ENCODE data around the gene TUBA4A. TPM values are rescaled to one million over a fixed set of nuclear protein-coding genes. Genes with fewer than 3 reads are reported as not detected.

The TUBA4A gene
- total RNA-seq, 1 donor, result 108 TPM

DNA sequence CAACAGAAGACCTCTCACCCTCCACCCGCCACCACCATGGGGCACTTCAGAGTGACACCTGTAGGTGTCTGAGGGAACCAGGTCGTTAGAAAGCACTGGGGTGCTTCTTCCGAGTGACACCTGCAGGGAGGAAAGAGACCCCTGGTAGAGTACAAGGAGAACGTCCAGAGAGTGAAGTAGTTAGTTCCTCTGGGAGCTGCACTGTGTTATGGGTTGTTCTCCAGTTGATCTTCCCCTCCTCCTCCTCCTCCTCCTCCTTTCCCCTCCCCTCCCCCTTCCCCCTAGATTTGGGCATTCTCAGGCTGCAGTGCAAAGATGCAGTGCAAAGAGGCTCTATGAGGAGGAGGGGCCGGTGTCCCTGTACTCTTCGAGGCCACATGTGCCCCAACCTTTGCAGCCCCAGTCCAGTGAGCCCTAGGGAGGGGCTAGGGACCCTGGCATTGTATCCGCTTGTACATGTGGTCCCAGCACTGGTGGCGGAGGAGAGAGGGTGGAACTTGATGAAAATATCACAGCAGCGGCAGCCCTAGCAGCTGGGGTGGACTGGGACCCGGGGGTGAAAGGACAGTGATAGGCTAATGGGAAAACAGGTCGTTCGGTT, 26.3 kb upstream of the TUBA4A start:
- H3K9me3 ChIP-seq (ENCODE audit: low read depth, low read length), result no peaks in the 10 kb centered on the region
- H3K4me1 ChIP-seq (ENCODE audit: insufficient read depth, low read length), result peaks cover 29% of the 10 kb centered on the region
- H3K4me3 ChIP-seq (ENCODE audit: low read length), result peak overlapping the region; percentile 61
- H3K27me3 ChIP-seq (ENCODE audit: insufficient read depth, low read length), result no peaks in the 10 kb centered on the region

- Histone ChIP-seq H3K27me3 (ENCODE audit: insufficient read depth, low read length) (no peaks in the 10 kb centered on the region), H3K9me3 (ENCODE audit: low read depth, low read length) (no peaks in the 10 kb centered on the region), H3K4me3 (ENCODE audit: low read length) (peak within 1 kb of the TSS; percentile 61), H3K4me1 (ENCODE audit: insufficient read depth, low read length) (peaks cover 29% of the 10 kb centered on the region)
Observed at GRCh38 chr2:219279151-219279915, 25.6 kb upstream of the TUBA4A start, which contains the start of gene DNAJB2. Gene DNAJB2, plus strand, starts transcription at chr2:219279366. Its CDS starts 468 bp downstream, at chr2:219279834.

DNA sequence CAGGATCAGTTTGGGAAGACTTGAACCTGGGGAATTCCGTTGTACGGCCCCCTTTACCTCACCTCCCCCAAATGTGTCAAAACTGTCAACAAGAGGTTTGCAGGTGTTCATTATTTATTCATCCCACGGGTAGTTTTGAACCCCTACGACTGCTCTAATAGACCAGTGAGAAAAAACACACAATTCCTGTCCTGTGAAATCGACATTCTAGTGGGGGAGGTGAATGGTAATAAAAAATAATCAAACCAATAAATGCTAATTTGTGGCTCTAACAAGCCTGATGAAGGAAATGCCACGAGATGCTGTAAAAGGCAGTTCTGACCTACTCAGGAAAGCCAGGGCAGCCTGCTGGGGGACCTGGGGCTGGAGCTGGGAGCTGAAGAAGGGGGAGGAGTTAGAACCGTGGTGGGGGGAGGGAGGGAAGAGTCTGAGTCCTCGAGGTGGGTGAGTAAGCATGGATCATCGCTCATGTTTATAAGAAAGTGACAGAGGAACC, 25.0 kb upstream of the TUBA4A start:
- H3K4me1 ChIP-seq (ENCODE audit: insufficient read depth, low read length), result peaks cover 29% of the 10 kb centered on the region
- H3K9me3 ChIP-seq (ENCODE audit: low read depth, low read length), result no peaks in the 10 kb centered on the region
- peak overlapping the region; percentile 61 for H3K4me3 ChIP-seq (ENCODE audit: low read length)
- H3K27me3 ChIP-seq (ENCODE audit: insufficient read depth, low read length), result no peaks in the 10 kb centered on the region

- Histone ChIP-seq H3K4me3 (ENCODE audit: low read length) (no peak overlapping the region), H3K27me3 (ENCODE audit: insufficient read depth, low read length) (no peaks in the 10 kb centered on the region), H3K4me1 (ENCODE audit: insufficient read depth, low read length) (peaks cover 29% of the 10 kb centered on the region), H3K9me3 (ENCODE audit: low read depth, low read length) (no peaks in the 10 kb centered on the region)
Observed at GRCh38 chr2:219277703-219278654, 24.3 kb upstream of the TUBA4A start.

DNA sequence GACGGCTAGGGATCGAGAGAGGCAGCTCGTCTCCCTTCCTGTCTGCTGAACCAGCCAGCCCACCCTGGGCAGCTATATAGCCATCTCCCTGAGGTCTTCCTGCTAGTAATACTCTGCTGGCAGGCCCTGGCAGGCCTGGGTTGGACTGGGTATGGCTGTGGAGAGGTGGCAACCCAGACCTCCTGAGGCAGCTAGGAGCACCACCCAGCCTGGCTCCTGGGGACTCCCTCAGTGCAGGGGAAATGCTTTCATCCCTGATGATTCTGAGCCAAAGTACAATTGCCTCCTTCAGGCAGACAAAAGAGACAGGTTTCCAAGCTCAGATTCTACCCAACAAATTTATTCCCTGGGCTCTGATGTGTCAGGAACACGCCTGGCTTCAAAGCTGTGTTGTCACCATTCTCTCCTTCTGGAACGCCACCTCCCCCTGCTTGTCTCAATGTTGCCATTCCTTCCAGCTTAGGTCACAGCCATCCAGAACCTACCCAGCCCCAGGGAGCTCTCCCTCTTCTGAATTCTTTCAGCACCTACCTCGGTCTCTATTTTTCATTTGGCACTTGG, 20.7 kb upstream of the TUBA4A start:
- Histone ChIP-seq H3K4me3 (ENCODE audit: low read length) (no peak overlapping the region), H3K9me3 (ENCODE audit: low read depth, low read length) (no peaks in the 10 kb centered on the region), H3K27me3 (ENCODE audit: insufficient read depth, low read length) (no peaks in the 10 kb centered on the region), H3K4me1 (ENCODE audit: insufficient read depth, low read length) (peaks cover 16% of the 10 kb centered on the region)

DNA sequence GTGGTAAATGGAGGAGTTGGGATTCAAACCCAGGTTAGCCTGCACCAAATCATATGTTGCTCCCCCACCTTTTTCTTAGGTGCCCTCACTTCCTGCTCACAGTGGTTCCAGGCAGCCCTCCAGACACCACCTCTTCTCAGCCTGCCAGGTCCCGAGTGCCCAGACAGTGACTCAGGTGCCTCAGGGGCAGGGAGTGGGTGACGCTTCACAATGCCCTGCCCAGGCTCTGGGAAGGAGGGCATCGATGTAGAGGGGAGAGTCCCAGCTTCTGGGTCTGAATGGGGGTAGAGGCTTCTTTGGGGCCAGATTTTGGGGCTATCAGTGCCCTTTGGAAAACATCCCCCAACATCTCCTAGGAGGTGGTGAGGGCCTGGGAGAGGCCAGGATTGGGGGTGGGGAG, 20.2 kb upstream of the TUBA4A start:
- no peaks in the 10 kb centered on the region for H3K27me3 ChIP-seq (ENCODE audit: insufficient read depth, low read length)
- no peak overlapping the region for H3K4me3 ChIP-seq (ENCODE audit: low read length)
- H3K9me3 ChIP-seq (ENCODE audit: low read depth, low read length), result no peaks in the 10 kb centered on the region
- H3K4me1 ChIP-seq (ENCODE audit: insufficient read depth, low read length), result peaks cover 16% of the 10 kb centered on the region

DNA sequence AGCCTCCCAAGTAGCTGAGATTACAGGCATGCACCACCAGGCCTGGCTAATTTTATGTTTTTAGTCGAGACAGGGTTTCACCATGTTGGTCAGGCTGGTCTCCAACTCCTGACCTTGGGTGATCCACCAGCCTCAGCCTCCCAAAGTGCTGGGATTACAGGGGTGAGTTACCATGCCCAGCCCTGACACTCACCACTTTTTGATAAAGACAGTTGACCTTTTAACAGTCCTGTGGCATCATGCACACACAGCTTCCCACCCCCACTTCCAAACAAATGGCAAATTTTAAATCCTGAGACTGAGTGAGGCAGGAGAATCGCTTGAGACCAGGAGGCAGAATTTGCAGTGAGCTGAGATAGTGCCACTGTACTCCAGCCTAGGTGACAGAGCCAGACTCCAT, 19.3 kb upstream of the TUBA4A start:
- H3K4me3 ChIP-seq (ENCODE audit: low read length), result no peak overlapping the region
- H3K9me3 ChIP-seq (ENCODE audit: low read depth, low read length), result no peaks in the 10 kb centered on the region
- H3K4me1 ChIP-seq (ENCODE audit: insufficient read depth, low read length), result peaks cover 6% of the 10 kb centered on the region
- no peaks in the 10 kb centered on the region for H3K27me3 ChIP-seq (ENCODE audit: insufficient read depth, low read length)

DNA sequence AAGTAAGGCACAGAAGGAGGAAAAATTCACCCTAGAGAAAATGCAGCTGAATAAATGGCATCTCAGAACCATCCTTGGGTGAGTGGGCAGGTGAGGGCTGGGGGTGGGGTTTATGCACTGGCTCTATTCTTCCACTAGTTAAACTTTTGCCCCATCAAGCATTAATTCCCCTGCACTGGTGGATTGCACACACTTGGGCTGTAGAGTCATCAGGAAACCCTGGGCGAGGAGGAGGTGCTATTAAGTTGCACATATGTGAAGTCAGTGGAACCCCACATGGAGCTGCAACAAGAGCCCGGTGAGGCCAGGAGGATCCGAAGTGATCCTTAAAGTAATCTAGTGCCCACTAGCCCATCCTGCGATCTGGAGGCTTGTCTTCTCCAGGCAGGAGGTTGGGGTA, 18.6 kb upstream of the TUBA4A start:
- Histone ChIP-seq H3K4me3 (ENCODE audit: low read length) (no peak overlapping the region), H3K9me3 (ENCODE audit: low read depth, low read length) (no peaks in the 10 kb centered on the region), H3K4me1 (ENCODE audit: insufficient read depth, low read length) (no peaks in the 10 kb centered on the region), H3K27me3 (ENCODE audit: insufficient read depth, low read length) (no peaks in the 10 kb centered on the region)

GRCh38 chr2:219271021-219271420, 17.3 kb upstream of the TUBA4A start:
- no peaks in the 10 kb centered on the region for H3K27me3 ChIP-seq (ENCODE audit: insufficient read depth, low read length)
- no peak overlapping the region for H3K4me3 ChIP-seq (ENCODE audit: low read length)
- H3K4me1 ChIP-seq (ENCODE audit: insufficient read depth, low read length), result no peaks in the 10 kb centered on the region
- H3K9me3 ChIP-seq (ENCODE audit: low read depth, low read length), result no peaks in the 10 kb centered on the region

GRCh38 chr2:219270055-219270372, 16.3 kb upstream of the TUBA4A start:
- Histone ChIP-seq H3K4me3 (ENCODE audit: low read length) (no peak overlapping the region), H3K4me1 (ENCODE audit: insufficient read depth, low read length) (no peaks in the 10 kb centered on the region), H3K9me3 (ENCODE audit: low read depth, low read length) (no peaks in the 10 kb centered on the region), H3K27me3 (ENCODE audit: insufficient read depth, low read length) (no peaks in the 10 kb centered on the region)

GRCh38 chr2:219269362-219270054, 15.8 kb upstream of the TUBA4A start:
- Histone ChIP-seq H3K9me3 (ENCODE audit: low read depth, low read length) (no peaks in the 10 kb centered on the region), H3K4me3 (ENCODE audit: low read length) (no peak overlapping the region), H3K4me1 (ENCODE audit: insufficient read depth, low read length) (no peaks in the 10 kb centered on the region), H3K27me3 (ENCODE audit: insufficient read depth, low read length) (no peaks in the 10 kb centered on the region)

DNA sequence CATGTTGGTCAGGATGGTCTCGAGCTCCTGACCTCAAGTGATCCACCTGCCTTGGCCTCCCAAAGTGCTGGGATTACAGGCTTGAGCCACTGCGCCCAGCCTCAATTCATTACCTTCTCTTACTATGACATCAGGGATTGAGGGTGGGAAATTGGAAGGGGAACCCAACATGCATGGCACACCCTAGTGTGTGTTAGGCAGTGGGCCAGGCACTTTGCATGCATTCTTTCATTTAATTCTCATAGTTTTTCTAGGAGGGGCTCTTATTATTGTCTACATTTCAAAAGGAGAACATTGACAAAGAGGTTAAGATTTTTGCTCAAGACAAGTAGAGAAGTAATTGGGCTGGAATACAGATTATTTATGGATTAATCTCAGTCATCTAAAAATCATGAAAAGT, 14.6 kb upstream of the TUBA4A start:
- Histone ChIP-seq H3K27me3 (ENCODE audit: insufficient read depth, low read length) (no peaks in the 10 kb centered on the region), H3K4me1 (ENCODE audit: insufficient read depth, low read length) (no peaks in the 10 kb centered on the region), H3K4me3 (ENCODE audit: low read length) (no peak overlapping the region), H3K9me3 (ENCODE audit: low read depth, low read length) (no peaks in the 10 kb centered on the region)

GRCh38 chr2:219266886-219267285, 13.2 kb upstream of the TUBA4A start:
- Histone ChIP-seq H3K9me3 (ENCODE audit: low read depth, low read length) (no peaks in the 10 kb centered on the region), H3K27me3 (ENCODE audit: insufficient read depth, low read length) (no peaks in the 10 kb centered on the region), H3K4me3 (ENCODE audit: low read length) (no peak overlapping the region), H3K4me1 (ENCODE audit: insufficient read depth, low read length) (no peaks in the 10 kb centered on the region)

DNA sequence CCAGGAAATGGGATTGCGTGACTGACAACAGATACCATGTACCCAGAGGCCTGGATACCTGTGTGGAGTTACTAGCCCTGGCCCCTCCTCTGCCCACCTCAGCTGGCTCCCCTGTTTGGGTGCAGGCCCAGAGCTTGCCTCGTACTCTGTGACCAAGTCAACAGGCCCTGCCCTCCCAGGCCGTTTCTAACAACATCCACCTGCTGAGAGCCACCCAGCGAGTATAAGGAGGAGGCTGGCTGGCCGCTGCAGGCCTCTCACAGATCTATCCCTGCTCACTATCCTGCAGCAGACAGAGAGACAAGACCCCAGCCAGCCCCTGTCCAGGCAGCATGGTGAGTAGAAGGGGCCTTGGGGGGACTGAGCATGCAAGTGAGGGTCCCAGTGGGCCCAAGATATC, 12.5 kb upstream of the TUBA4A start:
- H3K4me1 ChIP-seq (ENCODE audit: insufficient read depth, low read length), result no peaks in the 10 kb centered on the region
- no peaks in the 10 kb centered on the region for H3K9me3 ChIP-seq (ENCODE audit: low read depth, low read length)
- no peak overlapping the region for H3K4me3 ChIP-seq (ENCODE audit: low read length)
- no peaks in the 10 kb centered on the region for H3K27me3 ChIP-seq (ENCODE audit: insufficient read depth, low read length)

Data from mononuclear cell (primary cell).